NAMALWA (cell line): ENCODE results near the gene VIL1.

Experiments
- DNase-seq: peaks from one replicate; pipeline ENCODE4 v3.0.0-alpha.2; 2015; ENCODE audit warnings: low spot score

VIL1 gene

GRCh38 chr2:218395090-218395444 lies 23.9 kb upstream of the VIL1 start:
- no peak for DNase-seq

- no peak for DNase-seq
Observed at GRCh38 chr2:218395456-218395825, 23.5 kb upstream of the VIL1 start.

- peak; percentile 96 for DNase-seq
Observed at GRCh38 chr2:218395826-218396687, 22.9 kb upstream of the VIL1 start.

- DNase-seq = peak; percentile 71
Observed at GRCh38 chr2:218396688-218397462, 22.0 kb upstream of the VIL1 start.

- DNase-seq = peak; percentile 47
Observed at GRCh38 chr2:218397463-218397819, 21.5 kb upstream of the VIL1 start.

GRCh38 chr2:218397820-218398436 lies 21.0 kb upstream of the VIL1 start:
- peak; percentile 67 for DNase-seq

- DNase-seq = peak; percentile 75
Observed at GRCh38 chr2:218398437-218399390, 20.2 kb upstream of the VIL1 start.

- peak; percentile 96 for DNase-seq
Observed at GRCh38 chr2:218399391-218400166, 19.3 kb upstream of the VIL1 start, which contains the start of gene CTDSP1. Gene CTDSP1, plus strand, starts transcription at chr2:218399868. Its CDS starts 223 bp downstream, at chr2:218400091.

GRCh38 chr2:218400167-218400929 lies 18.6 kb upstream of the VIL1 start:
- DNase-seq = peak; percentile 61

GRCh38 chr2:218400930-218401881 lies 17.7 kb upstream of the VIL1 start:
- no peak for DNase-seq

GRCh38 chr2:218401890-218402289 lies 17.0 kb upstream of the VIL1 start:
- no peak for DNase-seq

- DNase-seq = no peak
Observed at GRCh38 chr2:218402491-218402901, 16.4 kb upstream of the VIL1 start.

- no peak for DNase-seq
Observed at GRCh38 chr2:218402911-218403411, 16.0 kb upstream of the VIL1 start.

GRCh38 chr2:218403810-218404209 lies 15.1 kb upstream of the VIL1 start:
- DNase-seq = no peak

- peak; percentile 51 for DNase-seq
Observed at GRCh38 chr2:218404351-218405085, 14.4 kb upstream of the VIL1 start.

- DNase-seq = peak; percentile 41
Observed at GRCh38 chr2:218405086-218405745, 13.7 kb upstream of the VIL1 start.

- peak; percentile 55 for DNase-seq
Observed at GRCh38 chr2:218405746-218406208, 13.1 kb upstream of the VIL1 start.
